Raji (cell line): ENCODE measurements around the gene SYS1.

Experiments used
- POLR2A ChIP-seq: IDR thresholded peaks from 2 replicates; pipeline ENCODE4 v1.6.1; 2011; ENCODE audit warnings: low read depth, low read length, control low read depth; ENCODE audit not compliant: insufficient read depth

Gene SYS1

DNA sequence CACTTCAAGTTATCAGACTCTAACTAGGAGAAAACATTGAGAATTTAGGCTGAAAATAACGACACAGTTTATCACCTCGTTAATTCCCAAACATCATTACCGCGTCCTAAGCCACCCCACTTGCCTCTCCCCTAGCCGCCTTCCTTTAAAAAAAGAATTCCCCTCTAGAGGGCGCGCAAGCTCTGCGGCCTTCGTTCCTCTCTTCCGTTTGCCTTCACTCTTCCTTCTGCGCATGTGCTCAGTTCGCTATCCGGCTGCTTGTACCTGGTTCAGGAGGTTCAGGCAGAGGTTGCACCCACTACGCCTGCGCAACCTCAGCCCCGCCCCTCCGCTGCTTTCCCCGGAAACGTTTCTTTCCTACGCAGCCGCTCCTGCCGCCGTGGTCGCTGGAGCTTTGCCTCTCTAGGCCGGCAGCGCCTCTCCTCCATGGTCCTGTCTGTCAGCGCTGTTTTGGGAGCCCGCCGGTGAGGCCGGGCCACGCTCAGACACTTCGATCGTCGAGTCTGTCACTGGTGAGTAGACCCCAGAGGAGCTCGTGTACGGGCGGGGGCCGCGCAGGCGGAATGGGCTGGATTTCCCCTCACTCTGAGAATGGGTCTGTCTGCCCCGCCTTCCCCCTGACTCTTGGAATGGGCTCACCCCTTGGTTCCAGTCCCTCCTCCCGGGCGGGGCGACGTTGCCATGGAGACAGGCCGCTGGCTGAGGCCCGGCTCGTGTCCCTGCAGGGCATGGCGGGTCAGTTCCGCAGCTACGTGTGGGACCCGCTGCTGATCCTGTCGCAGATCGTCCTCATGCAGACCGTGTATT, at the start of gene SYS1:
TSS of gene SYS1 (plus strand) at position 353 of the 807 bp plus-strand sequence. CDS start at position 729, 376 bp downstream.
- peak; percentile 82 for TF ChIP-seq POLR2A

DNA sequence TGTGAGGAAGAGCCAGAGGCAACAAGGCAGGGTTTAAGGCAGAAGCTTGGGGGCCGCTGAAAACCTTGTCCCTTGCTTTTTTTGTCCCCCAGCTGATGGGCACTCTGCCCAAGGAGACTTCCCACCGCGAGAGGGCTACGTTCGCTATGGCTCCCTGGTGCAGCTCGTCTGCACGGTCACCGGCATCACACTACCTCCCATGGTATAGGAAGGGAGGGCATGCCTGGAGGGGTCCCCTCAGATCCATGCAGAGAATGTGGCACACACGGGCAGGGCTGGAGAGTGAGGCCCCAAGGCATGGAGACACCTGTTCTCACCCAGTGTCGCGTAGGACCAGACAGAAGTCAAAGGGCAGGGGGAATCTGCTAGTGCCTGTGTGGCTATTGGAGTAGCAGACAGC, 49.0 kb upstream of the SYS1 start:
- TF ChIP-seq POLR2A, result no peak

DNA sequence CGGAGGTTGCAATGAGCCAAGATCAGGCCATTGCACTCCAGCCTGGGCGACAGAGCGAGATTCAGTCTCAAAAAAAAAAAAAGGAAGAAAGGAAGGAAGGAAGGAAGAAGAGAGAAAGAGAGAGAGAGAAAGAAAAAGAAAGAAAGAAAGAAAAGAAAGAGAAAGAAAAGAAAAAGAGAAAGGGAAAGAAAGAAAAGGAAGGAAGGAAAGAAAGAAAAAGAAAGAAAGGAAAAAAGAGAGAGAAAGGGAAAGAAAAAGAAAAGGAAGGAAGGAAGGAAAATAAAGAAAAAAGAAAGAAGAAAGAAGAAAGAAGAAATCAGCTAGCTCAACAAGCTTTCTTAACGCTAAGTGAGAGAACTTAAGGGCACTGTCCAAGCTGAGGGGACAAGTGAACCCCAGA, 47.3 kb upstream of the SYS1 start:
- TF ChIP-seq POLR2A, result no peak

DNA sequence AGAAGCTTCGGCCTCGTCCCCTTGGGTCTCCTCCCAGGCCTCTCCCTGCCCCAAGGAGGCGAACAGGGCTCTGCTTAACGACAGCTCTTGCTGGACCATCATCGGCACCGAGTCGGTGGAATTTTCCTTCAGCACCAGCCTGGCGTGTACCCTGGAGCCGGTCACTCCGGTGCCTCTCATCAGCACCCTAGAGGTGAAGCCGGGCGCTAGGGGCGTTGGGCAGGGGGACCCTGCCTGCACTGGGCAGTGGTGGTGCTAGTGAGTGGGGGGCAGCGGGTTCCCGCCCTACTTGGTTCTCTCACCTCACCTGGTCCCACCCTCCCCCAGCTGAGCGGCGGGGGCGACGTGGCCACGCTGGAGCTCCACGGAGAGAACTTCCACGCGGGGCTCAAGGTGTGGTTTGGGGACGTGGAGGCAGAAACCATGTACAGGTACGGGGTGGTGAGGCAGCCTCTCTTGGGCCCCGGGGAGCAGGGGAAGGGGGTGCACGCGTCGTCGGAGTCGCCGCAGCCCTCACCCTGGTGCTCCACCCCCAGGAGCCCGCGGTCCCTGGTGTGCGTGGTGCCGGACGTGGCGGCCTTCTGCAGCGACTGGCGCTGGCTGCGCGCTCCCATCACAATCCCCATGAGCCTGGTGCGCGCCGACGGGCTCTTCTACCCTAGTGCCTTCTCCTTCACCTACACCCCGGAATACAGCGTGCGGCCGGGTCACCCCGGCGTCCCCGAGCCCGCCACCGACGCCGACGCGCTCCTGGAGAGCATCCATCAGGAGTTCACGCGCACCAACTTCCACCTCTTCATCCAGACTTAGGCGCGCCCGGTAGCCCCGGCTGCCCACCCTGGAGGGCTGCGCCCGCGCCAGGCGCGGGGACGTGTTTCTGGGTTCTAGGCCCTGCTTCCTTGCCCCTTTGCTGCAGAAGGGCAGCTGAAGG, 46.5 kb upstream of the SYS1 start:
- no peak for TF ChIP-seq POLR2A

DNA sequence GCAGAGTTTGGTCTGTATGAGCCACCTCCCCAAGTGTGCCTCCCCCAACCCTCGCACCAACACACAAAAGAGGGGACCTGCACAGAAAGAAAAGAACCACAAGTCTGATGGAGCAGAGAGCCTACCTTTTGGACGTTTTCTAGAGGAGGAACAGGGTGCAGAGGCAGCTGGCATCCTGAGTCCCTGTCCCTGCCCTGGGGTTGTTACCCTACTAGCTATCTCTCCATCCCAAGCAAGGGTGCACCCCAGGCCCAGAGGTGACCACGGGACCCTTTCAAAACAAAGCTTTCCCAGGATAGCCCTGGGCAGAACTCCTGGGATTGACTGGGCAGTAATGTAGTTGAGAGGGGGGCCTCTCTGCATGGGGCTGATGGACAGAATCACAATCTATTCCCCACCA, 45.1 kb upstream of the SYS1 start:
- no peak for TF ChIP-seq POLR2A

DNA sequence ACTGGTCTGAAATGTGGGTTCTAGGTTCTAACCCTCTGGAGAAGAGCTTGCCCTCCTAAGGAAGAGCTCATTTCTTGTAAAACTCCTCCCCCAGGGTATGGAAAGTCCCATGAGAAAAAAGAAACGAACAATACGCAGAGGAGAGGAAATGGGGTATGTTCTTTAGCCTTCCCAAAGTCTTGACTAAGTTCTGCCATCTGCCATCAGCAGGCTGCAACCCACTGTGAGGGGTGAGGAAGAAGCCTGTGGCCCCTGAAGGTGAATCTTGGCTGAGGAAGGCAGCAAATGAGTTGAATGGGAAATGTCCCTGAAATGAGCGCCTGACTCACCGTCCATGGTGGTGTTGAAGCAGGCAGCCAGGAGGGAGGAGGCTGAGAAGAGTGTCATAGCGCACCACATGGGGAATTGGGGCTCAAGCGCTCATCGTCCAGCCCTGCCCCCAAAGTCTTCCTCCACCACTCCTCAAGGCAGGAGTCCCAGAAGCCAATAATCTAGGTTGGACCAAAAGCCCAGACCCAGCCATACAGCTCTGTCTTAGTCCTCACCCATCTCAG, 44.5 kb upstream of the SYS1 start:
- TF ChIP-seq POLR2A, result no peak

DNA sequence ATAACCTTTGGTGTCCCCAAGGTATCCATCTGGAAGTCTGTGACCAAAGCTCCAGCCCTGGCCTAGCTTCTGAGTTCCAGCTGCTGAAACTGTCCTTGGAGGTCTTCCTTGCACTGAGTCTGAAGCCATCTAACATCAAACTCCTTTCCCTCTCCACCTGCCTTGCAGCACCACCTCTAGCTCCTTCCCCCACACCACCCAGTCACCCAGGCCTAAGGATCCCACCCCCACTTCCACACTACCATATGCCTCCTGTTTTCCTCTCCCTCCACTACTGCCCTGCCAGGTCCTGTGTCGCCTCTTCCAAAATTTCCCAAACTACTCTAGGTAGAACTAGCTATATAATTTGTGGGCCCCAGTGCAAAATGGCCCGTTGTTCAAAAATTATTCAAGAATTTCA, 44.0 kb upstream of the SYS1 start:
- TF ChIP-seq POLR2A, result no peak

DNA sequence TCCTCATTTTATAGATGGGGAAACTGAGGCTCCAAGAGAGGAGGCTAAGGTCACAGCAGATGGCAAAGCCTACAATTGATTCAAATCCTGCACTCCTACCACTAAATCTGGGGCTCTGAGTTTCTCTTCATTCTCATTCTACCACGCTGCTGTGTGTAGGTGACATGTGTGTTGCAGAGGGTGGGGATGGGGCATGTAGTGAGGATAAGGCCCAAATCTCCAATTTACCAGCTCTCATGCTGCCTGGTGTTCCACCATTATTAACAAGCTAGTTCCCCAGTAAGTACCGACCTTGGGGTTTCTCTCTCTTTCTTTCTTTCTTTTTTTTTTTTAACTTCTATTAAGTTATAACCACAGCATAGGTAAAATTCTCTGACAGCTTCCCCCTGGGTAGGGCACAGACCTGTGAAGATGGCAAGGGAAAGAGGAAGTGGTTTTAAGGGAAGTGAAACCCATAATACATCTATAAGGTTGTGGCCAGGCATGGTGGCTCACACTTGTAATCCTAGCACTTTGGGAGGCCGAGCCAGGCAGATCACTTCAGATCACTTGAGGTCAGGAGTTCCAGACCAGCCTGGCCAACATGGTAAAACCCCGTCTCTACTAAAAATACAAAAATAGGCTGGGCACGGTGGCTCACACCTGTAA, 41.9 kb upstream of the SYS1 start:
- no peak for TF ChIP-seq POLR2A

DNA sequence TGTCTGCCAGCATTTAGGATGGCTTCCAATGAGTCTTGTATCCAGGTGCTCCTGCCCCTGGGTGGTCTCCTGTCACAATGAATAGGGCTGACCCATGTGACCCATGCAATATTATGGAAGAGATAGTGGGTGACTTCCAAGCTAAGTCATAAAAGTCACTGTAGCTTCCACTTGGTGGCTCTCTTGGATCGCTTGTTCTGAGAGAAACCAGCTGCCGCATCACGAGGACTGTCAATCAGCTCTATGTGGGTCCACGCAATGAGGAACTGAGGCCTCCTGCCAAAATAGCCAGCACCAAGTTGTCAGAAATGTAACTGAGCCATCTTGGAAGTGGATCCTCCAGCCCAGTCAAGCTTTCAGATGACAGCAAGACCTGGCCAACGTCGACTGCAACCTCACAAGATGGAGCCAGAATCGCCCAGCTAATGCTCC, 40.0 kb upstream of the SYS1 start:
- TF ChIP-seq POLR2A, result no peak

DNA sequence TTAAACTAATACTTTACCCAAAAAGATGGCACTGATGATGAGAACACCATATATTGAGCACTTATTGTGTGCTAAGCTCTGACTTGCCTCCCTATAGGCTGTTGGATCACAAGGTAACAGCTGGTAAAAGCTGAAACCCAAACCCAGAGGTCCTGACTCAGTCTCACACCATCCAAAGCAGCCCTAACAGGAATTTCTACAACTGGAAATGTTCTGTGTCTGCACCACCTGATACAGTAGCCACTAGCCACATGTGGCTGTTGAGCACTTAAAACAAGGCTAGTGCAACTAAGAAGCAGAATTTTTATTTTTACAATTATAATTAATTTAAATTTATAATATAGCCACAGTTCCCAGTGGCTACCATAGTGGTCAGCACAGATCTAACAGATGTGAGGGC, 39.2 kb upstream of the SYS1 start:
- no peak for TF ChIP-seq POLR2A

DNA sequence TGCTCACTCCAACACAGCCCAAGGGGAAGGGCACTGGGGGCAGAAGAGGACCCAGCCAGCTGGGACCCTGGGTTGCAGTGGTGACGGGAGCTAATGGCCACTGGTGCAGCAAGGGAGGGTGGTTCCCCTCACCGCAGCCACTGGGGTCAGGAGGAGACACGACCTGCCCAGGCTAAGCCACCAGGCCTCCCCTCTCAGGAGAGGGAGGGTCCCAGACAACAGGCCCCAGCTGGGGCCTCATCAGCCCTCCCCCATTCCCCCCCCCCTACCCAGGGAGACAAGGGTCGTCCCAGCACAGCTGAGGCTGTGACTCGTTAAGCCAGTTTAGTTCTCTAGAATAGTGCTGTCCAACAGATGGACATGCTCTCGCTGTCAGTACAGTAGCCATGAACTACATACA, 37.6 kb upstream of the SYS1 start:
- TF ChIP-seq POLR2A, result no peak

DNA sequence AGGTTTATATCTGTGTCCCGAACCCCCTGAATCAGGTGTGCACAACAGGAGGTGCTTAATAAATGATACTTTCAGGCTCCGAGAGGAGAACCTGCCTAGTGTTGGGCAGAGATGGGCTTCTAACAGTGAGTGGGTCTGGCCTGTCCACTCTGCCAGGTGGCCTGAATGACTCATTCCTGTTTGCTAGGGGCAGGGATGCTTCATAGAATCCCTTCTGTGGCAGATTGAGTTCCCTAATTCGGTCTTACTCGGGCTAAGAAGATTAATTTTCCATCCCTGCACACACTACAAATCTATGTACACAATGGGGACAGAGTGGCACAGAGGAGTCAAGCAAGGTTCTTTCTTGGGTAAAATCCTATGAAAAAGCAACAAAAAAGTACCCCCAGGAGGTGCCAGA, 34.5 kb upstream of the SYS1 start:
- TF ChIP-seq POLR2A, result no peak

DNA sequence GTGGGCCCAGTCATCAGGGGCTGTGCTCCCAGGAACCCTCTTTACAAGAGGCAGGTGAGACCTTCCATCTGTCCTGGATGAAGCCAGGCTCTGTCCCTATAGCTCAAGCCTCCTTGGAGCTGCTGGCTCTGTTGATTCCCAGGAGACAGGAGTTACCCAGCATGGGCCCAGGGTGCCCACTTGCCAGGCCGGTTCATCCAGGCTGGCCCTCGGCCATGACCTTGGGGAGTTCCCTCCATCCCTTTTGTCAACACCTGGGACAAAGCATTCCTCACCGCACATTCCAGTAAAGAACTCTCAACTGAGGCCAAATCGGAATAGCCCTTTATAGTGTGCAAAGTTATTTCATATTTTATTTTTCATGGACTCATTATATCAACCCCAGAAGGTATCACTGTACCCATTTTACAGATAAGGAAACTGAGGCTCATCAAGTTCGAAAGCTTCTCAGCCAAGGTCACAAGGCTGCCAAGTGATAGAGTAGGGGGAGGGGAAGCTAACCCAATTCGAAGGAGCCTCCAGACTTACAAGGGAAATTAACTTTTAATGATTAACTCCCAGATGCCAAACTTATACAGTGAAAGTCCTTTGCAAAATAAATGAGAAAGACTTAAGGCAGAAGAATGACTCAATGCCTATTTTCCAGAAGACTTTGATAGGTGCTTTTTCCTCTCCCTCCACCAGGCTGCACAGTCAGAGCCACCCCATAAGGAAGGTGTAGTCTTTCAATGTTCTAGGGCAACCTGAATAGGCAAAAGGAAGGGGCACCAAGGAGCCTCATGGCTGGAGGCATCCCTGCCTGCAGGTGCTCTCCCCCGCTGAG, 33.2 kb upstream of the SYS1 start:
- no peak for TF ChIP-seq POLR2A

DNA sequence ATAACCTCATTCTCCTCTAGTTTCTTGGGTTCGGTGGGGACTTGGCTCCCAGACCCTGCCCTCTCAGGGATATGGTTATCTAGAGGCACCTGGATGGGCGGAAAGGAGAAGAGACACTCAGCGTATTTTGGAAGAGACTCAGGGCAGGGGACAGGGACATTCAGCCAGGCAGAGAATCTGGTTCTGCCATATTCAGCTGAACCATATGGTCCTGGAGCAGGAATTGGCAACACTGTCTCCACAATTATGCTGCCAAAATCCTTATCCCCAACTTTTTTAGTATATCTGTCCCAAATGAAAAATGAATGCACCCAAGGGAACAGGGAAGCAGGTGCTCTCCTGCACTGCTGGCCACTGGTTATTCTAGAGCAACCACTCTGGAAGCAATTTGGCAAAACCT, 32.5 kb upstream of the SYS1 start:
- no peak for TF ChIP-seq POLR2A
